Suprapubic skin (tissue), 4 donors: ENCODE results near the gene MARCHF2. TPM values are rescaled to one million over a fixed set of nuclear protein-coding genes. Genes with fewer than 3 reads are reported as not detected.
"Not testable (repeated sequence)": the region's sequence is repeated elsewhere in the genome, so short reads cannot be mapped to it uniquely, and the experiment has no call there.

Experiments
- DNase-seq, 2 donors: peaks; one replicate each; pipeline ENCODE4 v3.0.0-alpha.2; 2019; ENCODE audit warnings: low spot score in 2 of 2
- H3K27ac ChIP-seq: fragments of 200-600 bp; sonication (generic); one replicate; pipeline ENCODE4 v1.5.1; 2019
- H3K27me3 ChIP-seq: fragments of 200-600 bp; sonication (generic); one replicate; pipeline ENCODE4 v1.5.1; 2019
- H3K36me3 ChIP-seq: fragments of 200-600 bp; sonication (generic); one replicate; pipeline ENCODE4 v1.5.1; 2019
- H3K4me1 ChIP-seq: fragments of 200-600 bp; sonication (generic); one replicate; pipeline ENCODE4 v1.5.1; 2019
- H3K4me3 ChIP-seq: fragments of 200-600 bp; sonication (generic); one replicate; pipeline ENCODE4 v1.5.1; 2019; ENCODE audit warnings: mild to moderate bottlenecking
- H3K9me3 ChIP-seq: fragments of 200-600 bp; sonication (generic); one replicate; pipeline ENCODE4 v1.5.1; 2019
- CTCF ChIP-seq, 2 donors: fragments of 200-600 bp in 1 of 2; fragments of 450-650 bp in 1 of 2; sonication (generic) in 1 of 2; IDR thresholded peaks; one replicate each; pipeline ENCODE4 v1.5.1; 2016 to 2019; ENCODE audit warnings: antibody characterized with exemption in 2 of 2, mild to moderate bottlenecking in 1 of 2, moderate library complexity in 1 of 2
- EP300 ChIP-seq: sonication (generic); formaldehyde crosslinking; IDR thresholded peaks from one replicate; pipeline ENCODE4 v1.6.1; 2017; ENCODE audit warnings: antibody characterized with exemption
- POLR2A ChIP-seq, 2 donors: fragments of 450-650 bp; IDR thresholded peaks; one replicate each; pipeline ENCODE4 v1.6.1; 2017; ENCODE audit warnings: antibody characterized with exemption in 2 of 2, mild to moderate bottlenecking in 2 of 2, moderate library complexity in 2 of 2
- POLR2AphosphoS5 ChIP-seq, 3 donors: sonication (generic); formaldehyde crosslinking; IDR thresholded peaks; one replicate each; pipeline ENCODE4 v1.6.1; 2017; ENCODE audit warnings: antibody characterized with exemption in 3 of 3
- WGBS: methylation state at CpG from one replicate; pipeline ENCODE4 v1.1.5; 2018; 5-methylcytosine and 5-hydroxymethylcytosine counted together
- total RNA-seq, 4 donors: library from RNA; depleted of rRNA; stranded (reverse); fragments of >200 nt; gene quantifications; one replicate each; pipeline ENCODE4 v1.1.0, GENCODE V29; 2016

MARCHF2 gene
- total RNA-seq, 4 donors from 2014 or later, result 47.4 to 99.0 (median 90.8) TPM

- H3K4me1 ChIP-seq, result peaks cover 19% of the 10 kb centered on the region
- DNase-seq, result peak; percentile 93 to 96
- no peaks in the 10 kb centered on the region for H3K9me3 ChIP-seq
- H3K27ac ChIP-seq, result peak overlapping the region; percentile 86
- H3K27me3 ChIP-seq, result no peaks in the 10 kb centered on the region
- H3K36me3 ChIP-seq, result peaks cover 26% of the 10 kb centered on the region
- TF ChIP-seq POLR2A (IDR thresholded peaks at IDR 0.05), result no peak
- TF ChIP-seq EP300, result no peak
- TF ChIP-seq CTCF (IDR thresholded peaks at IDR 0.05), result no peak
- peak in 2 of 3 donors; percentile 75 to 84 for TF ChIP-seq POLR2AphosphoS5 (IDR thresholded peaks at IDR 0.05)
- peak overlapping the region; percentile 15 for H3K4me3 ChIP-seq
- WGBS, result 22% methylated on average over 9 of the region's 9 CpGs
These were observed 10.7 kb downstream of the MARCHF2 start for GRCh38 chr19:8423817-8424223.

- not testable (repeated sequence) for H3K27ac ChIP-seq, H3K9me3 ChIP-seq, H3K4me3 ChIP-seq, DNase-seq, H3K27me3 ChIP-seq
- Histone ChIP-seq H3K36me3 (peaks cover 30% of the 10 kb centered on the region), H3K4me1 (peaks cover 19% of the 10 kb centered on the region)
- 96% methylated on average over 6 of the region's 6 CpGs for WGBS
These were observed 12.2 kb downstream of the MARCHF2 start for GRCh38 chr19:8425331-8425730.

GRCh38 chr19:8426283-8426682, 13.2 kb downstream of the MARCHF2 start:
- DNase-seq, result no peak
- peaks cover 19% of the 10 kb centered on the region for H3K4me1 ChIP-seq
- no peaks in the 10 kb centered on the region for H3K9me3 ChIP-seq
- H3K4me3 ChIP-seq, result no peak overlapping the region
- TF ChIP-seq CTCF (IDR thresholded peaks at IDR 0.05), result no peak
- TF ChIP-seq POLR2A (IDR thresholded peaks at IDR 0.05), result no peak
- no peak for TF ChIP-seq POLR2AphosphoS5 (IDR thresholded peaks at IDR 0.05)
- no peak for TF ChIP-seq EP300
- no peak overlapping the region for H3K27ac ChIP-seq
- no peaks in the 10 kb centered on the region for H3K27me3 ChIP-seq
- WGBS, result 95% methylated on average over 7 of the region's 7 CpGs
- H3K36me3 ChIP-seq, result peaks cover 37% of the 10 kb centered on the region

- H3K4me3 ChIP-seq, result no peak overlapping the region
- no peak overlapping the region for H3K27ac ChIP-seq
- peaks cover 33% of the 10 kb centered on the region for H3K36me3 ChIP-seq
- no peak for TF ChIP-seq POLR2AphosphoS5 (IDR thresholded peaks at IDR 0.05)
- no peak for TF ChIP-seq EP300
- TF ChIP-seq POLR2A (IDR thresholded peaks at IDR 0.05), result no peak
- TF ChIP-seq CTCF (IDR thresholded peaks at IDR 0.05), result no peak
- WGBS, result 95% methylated on average over 6 of the region's 6 CpGs
- DNase-seq, result no peak
- no peaks in the 10 kb centered on the region for H3K9me3 ChIP-seq
- no peaks in the 10 kb centered on the region for H3K27me3 ChIP-seq
- peaks cover 8% of the 10 kb centered on the region for H3K4me1 ChIP-seq
These were observed 15.9 kb downstream of the MARCHF2 start for GRCh38 chr19:8429044-8429443.

GRCh38 chr19:8429826-8430225, 16.7 kb downstream of the MARCHF2 start:
- Histone ChIP-seq H3K27me3 (no peaks in the 10 kb centered on the region), H3K4me1 (peaks cover 5% of the 10 kb centered on the region), H3K36me3 (peaks cover 33% of the 10 kb centered on the region), H3K4me3 (no peak overlapping the region), H3K27ac (no peak overlapping the region), H3K9me3 (no peaks in the 10 kb centered on the region)
- TF ChIP-seq EP300 (no peak), POLR2A (IDR thresholded peaks at IDR 0.05) (no peak), CTCF (IDR thresholded peaks at IDR 0.05) (no peak), POLR2AphosphoS5 (IDR thresholded peaks at IDR 0.05) (no peak)
- 96% methylated on average over 6 of the region's 6 CpGs for WGBS
- DNase-seq, result no peak

GRCh38 chr19:8430650-8431049, 17.5 kb downstream of the MARCHF2 start:
- no peak for TF ChIP-seq POLR2A (IDR thresholded peaks at IDR 0.05)
- TF ChIP-seq CTCF (IDR thresholded peaks at IDR 0.05), result no peak
- TF ChIP-seq POLR2AphosphoS5 (IDR thresholded peaks at IDR 0.05), result no peak
- no peak for TF ChIP-seq EP300
- Histone ChIP-seq H3K4me3 (no peak overlapping the region), H3K36me3 (peaks cover 33% of the 10 kb centered on the region), H3K27ac (no peak overlapping the region), H3K27me3 (no peaks in the 10 kb centered on the region), H3K9me3 (no peaks in the 10 kb centered on the region), H3K4me1 (peaks cover 5% of the 10 kb centered on the region)
- WGBS, result 97% methylated on average over 20 of the region's 20 CpGs
- DNase-seq, result no peak
